Lower leg skin (tissue), 4 donors: ENCODE data around the gene CCDC181. TPM values are rescaled to one million over a fixed set of nuclear protein-coding genes. Genes with fewer than 3 reads are reported as not detected.
"Not testable (repeated sequence)": the region's sequence is repeated elsewhere in the genome, so short reads cannot be mapped to it uniquely, and the experiment has no call there.

Source experiments
- DNase-seq, 2 donors: peaks; one replicate each; pipeline ENCODE4 v3.0.0-alpha.2; 2019; ENCODE audit warnings: low spot score in 2 of 2
- H3K4me3 ChIP-seq: fragments of 200-600 bp; sonication (generic); 2 replicates; pipeline ENCODE4 v1.5.1; 2017; ENCODE audit warnings: mild to moderate bottlenecking, low read depth; ENCODE audit not compliant: poor library complexity, severe bottlenecking
- POLR2A ChIP-seq, 2 donors: fragments of 450-650 bp; IDR thresholded peaks; one replicate each; pipeline ENCODE4 v1.6.1; 2016 to 2017; ENCODE audit warnings: antibody characterized with exemption in 2 of 2, mild to moderate bottlenecking in 1 of 2, moderate library complexity in 1 of 2
- WGBS, 2 donors: methylation state at CpG; one replicate each; pipeline ENCODE4 v1.1.5; 2018; 5-methylcytosine and 5-hydroxymethylcytosine counted together
- intact Hi-C: fragments of 100-400 bp; cut with DNase I; formaldehyde crosslinking; loops from one replicate; pipeline ENCODE4 v1.15.0; 2023; ENCODE audit warnings: low total_unique reads
- total RNA-seq, 4 donors: library from RNA; depleted of rRNA; stranded (reverse); fragments of >200 nt; gene quantifications; one replicate each; pipeline ENCODE4 v1.1.0, GENCODE V29; 2016
- TF ChIP-seq, protein P1 (sequence below), 3 donors: fragments of 450-650 bp; IDR thresholded peaks; one replicate each; pipeline ENCODE4 v1.5.1; 2016; ENCODE audit warnings: antibody characterized with exemption in 3 of 3, mild to moderate bottlenecking in 3 of 3, moderate library complexity in 2 of 3

CCDC181 gene
- total RNA-seq, 4 donors from 2014 or later = not detected

- 46 to 55% methylated on average over 6 of the region's 6 CpGs for WGBS, 2 donors
- no peak for DNase-seq
- TF ChIP-seq, protein P1, sequence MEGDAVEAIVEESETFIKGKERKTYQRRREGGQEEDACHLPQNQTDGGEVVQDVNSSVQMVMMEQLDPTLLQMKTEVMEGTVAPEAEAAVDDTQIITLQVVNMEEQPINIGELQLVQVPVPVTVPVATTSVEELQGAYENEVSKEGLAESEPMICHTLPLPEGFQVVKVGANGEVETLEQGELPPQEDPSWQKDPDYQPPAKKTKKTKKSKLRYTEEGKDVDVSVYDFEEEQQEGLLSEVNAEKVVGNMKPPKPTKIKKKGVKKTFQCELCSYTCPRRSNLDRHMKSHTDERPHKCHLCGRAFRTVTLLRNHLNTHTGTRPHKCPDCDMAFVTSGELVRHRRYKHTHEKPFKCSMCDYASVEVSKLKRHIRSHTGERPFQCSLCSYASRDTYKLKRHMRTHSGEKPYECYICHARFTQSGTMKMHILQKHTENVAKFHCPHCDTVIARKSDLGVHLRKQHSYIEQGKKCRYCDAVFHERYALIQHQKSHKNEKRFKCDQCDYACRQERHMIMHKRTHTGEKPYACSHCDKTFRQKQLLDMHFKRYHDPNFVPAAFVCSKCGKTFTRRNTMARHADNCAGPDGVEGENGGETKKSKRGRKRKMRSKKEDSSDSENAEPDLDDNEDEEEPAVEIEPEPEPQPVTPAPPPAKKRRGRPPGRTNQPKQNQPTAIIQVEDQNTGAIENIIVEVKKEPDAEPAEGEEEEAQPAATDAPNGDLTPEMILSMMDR (IDR thresholded peaks at IDR 0.05) = no peak
- TF ChIP-seq POLR2A (IDR thresholded peaks at IDR 0.05) = no peak
- no peak overlapping the region for H3K4me3 ChIP-seq
- intact Hi-C loops = no loop called here
Observed at GRCh38 chr1:169426174-169426705, 1.0 kb downstream of the CCDC181 start.

- 90 to 96% methylated on average over 5 of the region's 5 CpGs for WGBS, 2 donors
- intact Hi-C loops = no loop called here
- no peak for TF ChIP-seq POLR2A (IDR thresholded peaks at IDR 0.05)
Observed at GRCh38 chr1:169421309-169421708, 6.0 kb downstream of the CCDC181 start.

GRCh38 chr1:169414952-169415351 is 12.3 kb downstream of the CCDC181 start:
- no peak for TF ChIP-seq POLR2A (IDR thresholded peaks at IDR 0.05)
- TF ChIP-seq, protein P1 (IDR thresholded peaks at IDR 0.05) = no peak
- H3K4me3 ChIP-seq = no peak overlapping the region
- no peak for DNase-seq
- intact Hi-C loops = no loop called here
- 83 to 89% methylated on average over 2 of the region's 2 CpGs for WGBS, 2 donors

More at GRCh38 chr1:169421309-169421708, 6.0 kb downstream of the CCDC181 start:
- DNase-seq = no peak
- H3K4me3 ChIP-seq = no peak overlapping the region

GRCh38 chr1:169408340-169408739 is 18.9 kb downstream of the CCDC181 start:
- intact Hi-C loops, DNase-seq: not testable (repeated sequence)
- WGBS, 2 donors = 92 to 95% methylated on average over 5 of the region's 5 CpGs

DNA sequence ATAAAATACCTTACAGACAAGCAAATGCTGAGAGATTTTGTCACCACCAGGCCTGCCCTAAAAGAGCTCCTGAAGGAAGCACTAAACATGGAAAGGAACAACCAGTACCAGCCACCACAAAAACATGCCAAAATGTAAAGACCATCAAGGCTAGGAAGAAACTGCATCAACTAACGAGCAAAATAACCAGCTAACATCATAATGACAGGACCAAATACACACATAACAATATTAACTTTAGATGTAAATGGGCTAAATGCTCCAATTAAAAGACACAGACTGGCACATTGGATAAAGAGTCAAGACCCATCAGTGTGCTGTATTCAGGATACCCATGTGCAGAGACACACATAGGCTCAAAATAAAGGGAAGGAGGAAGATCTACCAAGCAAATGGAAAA is 24.7 kb downstream of the CCDC181 start:
- DNase-seq, H3K4me3 ChIP-seq: not testable (repeated sequence)
- WGBS, 2 donors = 85 to 100% methylated on average over 1 of the region's 1 CpG
- intact Hi-C loops = loop anchor here (2.0 kb wide), 1 partner anchor 20 kb away; no protein-coding TSS in a partner anchor

More at GRCh38 chr1:169408340-169408739, 18.9 kb downstream of the CCDC181 start:
- not testable (repeated sequence) for H3K4me3 ChIP-seq

- TF ChIP-seq, protein P1 (IDR thresholded peaks at IDR 0.05) = no peak
- no peak for TF ChIP-seq POLR2A (IDR thresholded peaks at IDR 0.05)
Observed at GRCh38 chr1:169395955-169396354, 31.3 kb downstream of the CCDC181 start.

DNA sequence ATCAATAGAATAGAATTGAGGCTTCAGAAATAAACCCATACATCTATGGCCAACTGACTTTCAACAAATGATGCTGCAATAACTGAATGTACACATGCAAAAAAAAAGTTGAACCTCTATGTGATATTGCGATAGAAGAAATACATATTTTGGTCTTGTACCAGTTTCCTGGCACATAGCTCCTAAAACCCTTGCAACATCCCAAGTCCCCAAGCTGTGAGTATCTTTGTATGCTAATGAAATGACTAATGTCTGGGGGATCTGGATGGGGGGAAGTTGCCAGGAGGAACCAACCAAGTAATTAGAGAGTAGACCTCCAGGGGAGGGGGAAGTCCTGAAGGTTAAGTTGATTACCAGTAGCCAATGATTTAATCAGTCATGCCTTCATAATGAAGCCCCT is 34.9 kb downstream of the CCDC181 start:
- no peak for DNase-seq
- H3K4me3 ChIP-seq = no peak overlapping the region
- intact Hi-C loops = no loop called here
- 100% methylated on average over 1 of the region's 1 CpG for WGBS, 2 donors
- TF ChIP-seq POLR2A (IDR thresholded peaks at IDR 0.05) = no peak
- TF ChIP-seq, protein P1 (IDR thresholded peaks at IDR 0.05) = no peak

More at GRCh38 chr1:169395955-169396354, 31.3 kb downstream of the CCDC181 start:
- intact Hi-C loops = no loop called here
- H3K4me3 ChIP-seq = no peak overlapping the region
- no peak for DNase-seq
- WGBS, 2 donors = 83 to 88% methylated on average over 3 of the region's 3 CpGs
